Activated gamma-delta T cell (primary cell): Measurements from ENCODE around the gene PTPRG.

Experiments
- DNase-seq: peaks from one replicate; lab custom pipeline; 2025; lab: John Stamatoyannopoulos, UW

The PTPRG gene

GRCh38 chr3:62266668-62267283, 705.4 kb downstream of the PTPRG start:
- DNase-seq, result no peak

GRCh38 chr3:62276658-62277180, 715.3 kb downstream of the PTPRG start:
- DNase-seq, result no peak

- no peak for DNase-seq
Measured at GRCh38 chr3:62277450-62277849, 716.1 kb downstream of the PTPRG start.

GRCh38 chr3:62277986-62278385, 716.6 kb downstream of the PTPRG start:
- DNase-seq, result no peak

- DNase-seq, result no peak
Measured at GRCh38 chr3:62281726-62282125, 720.4 kb downstream of the PTPRG start.

GRCh38 chr3:62284442-62284841, 723.1 kb downstream of the PTPRG start:
- DNase-seq, result no peak

GRCh38 chr3:62287392-62287927, 726.1 kb downstream of the PTPRG start:
- no peak for DNase-seq

- no peak for DNase-seq
Measured at GRCh38 chr3:62289922-62290321, 728.6 kb downstream of the PTPRG start.

GRCh38 chr3:62293051-62293780, 731.8 kb downstream of the PTPRG start:
- DNase-seq, result no peak

- DNase-seq, result no peak
Measured at GRCh38 chr3:62295571-62295970, 734.2 kb downstream of the PTPRG start.

- no peak for DNase-seq
Measured at GRCh38 chr3:62300617-62301016, 739.2 kb downstream of the PTPRG start.

- DNase-seq, result no peak
Measured at GRCh38 chr3:62312201-62312600, 750.8 kb downstream of the PTPRG start.

- no peak for DNase-seq
Measured at GRCh38 chr3:62316525-62316924, 755.2 kb downstream of the PTPRG start.

- DNase-seq, result no peak
Measured at GRCh38 chr3:62318365-62318751, 757.0 kb downstream of the PTPRG start.

GRCh38 chr3:62318752-62319569, 757.6 kb downstream of the PTPRG start:
- DNase-seq, result peak; percentile 21

- no peak for DNase-seq
Measured at GRCh38 chr3:62319570-62320243, 758.3 kb downstream of the PTPRG start.

GRCh38 chr3:62323241-62323640, 761.9 kb downstream of the PTPRG start:
- no peak for DNase-seq

GRCh38 chr3:62325896-62326295, 764.5 kb downstream of the PTPRG start:
- DNase-seq, result no peak

- DNase-seq, result no peak
Measured at GRCh38 chr3:62329971-62330370, 768.6 kb downstream of the PTPRG start.

GRCh38 chr3:62332017-62332416, 770.6 kb downstream of the PTPRG start:
- no peak for DNase-seq

- DNase-seq, result no peak
Measured at GRCh38 chr3:62332835-62333244, 771.5 kb downstream of the PTPRG start.

GRCh38 chr3:62335196-62335595, 773.8 kb downstream of the PTPRG start:
- DNase-seq, result no peak
